IMR-90 (cell line): ENCODE data around the gene MRPL28. TPM values are rescaled to one million over a fixed set of nuclear protein-coding genes. Genes with fewer than 3 reads are reported as not detected.
"Not testable (repeated sequence)": the region's sequence is repeated elsewhere in the genome, so short reads cannot be mapped to it uniquely, and the experiment has no call there.

Experiments
- ATAC-seq: fragments of 200-7000 bp; cut with Tn5 transposase; 2 replicates; pipeline ENCODE4 v1.9.1; 2020; ENCODE audit warnings: low read depth, mild to moderate bottlenecking, moderate library complexity
- BruUV-seq: library from RNA; stranded (reverse); fragments of 400-500 nt; replicated peaks from 2 replicates; lab custom pipeline; 2021; lab: Mats Ljungman, UMichigan
- CTCF ChIA-PET: fragments of 300-600 bp; formaldehyde crosslinking; extraction: SDS; loops from one replicate; lab custom pipeline; 2021; ENCODE audit warnings: antibody characterized with exemption; lab: Yijun Ruan, JAX
- POLR2A ChIA-PET: fragments of 300-600 bp; sonication (Branson Sonifier 250); formaldehyde crosslinking; loops from one replicate; lab custom pipeline; 2022; ENCODE audit warnings: antibody characterized with exemption; ENCODE audit not compliant: unreplicated experiment; lab: Charles Lee
- DNase-seq: peaks from one replicate; pipeline ENCODE4 v3.0.0; 2013
- H2AFZ ChIP-seq: replicated peaks from 2 replicates; pipeline ENCODE3; 2013; ENCODE audit warnings: low read length, mild to moderate bottlenecking; ENCODE audit not compliant: poor library complexity
- H2AK5ac ChIP-seq: 2 replicates; pipeline ENCODE4 v1.6.1; 2013; ENCODE audit warnings: low read depth, low read length, inconsistent platforms
- H2AK9ac ChIP-seq: replicated peaks from 2 replicates; pipeline ENCODE3; 2013; ENCODE audit warnings: mild to moderate bottlenecking, low read depth, low read length, moderate library complexity; ENCODE audit not compliant: poor library complexity
- H2BK120ac ChIP-seq: 2 replicates; pipeline ENCODE4 v1.6.1; 2013; ENCODE audit warnings: low read depth, low read length, inconsistent platforms
- H2BK15ac ChIP-seq: 3 replicates; pipeline ENCODE4 v1.6.1; 2013; ENCODE audit warnings: low read depth, low read length, inconsistent platforms
- H2BK20ac ChIP-seq: 2 replicates; pipeline ENCODE4 v1.6.1; 2013; ENCODE audit warnings: low read depth, mild to moderate bottlenecking, inconsistent platforms, low read length, moderate library complexity
- H2BK5ac ChIP-seq: 2 replicates; pipeline ENCODE4 v1.6.1; 2013; ENCODE audit warnings: mild to moderate bottlenecking, low read depth, low read length, inconsistent platforms; ENCODE audit not compliant: poor library complexity, severe bottlenecking
- H3K14ac ChIP-seq: replicated peaks from 2 replicates; pipeline ENCODE4 v1.6.1; 2013; ENCODE audit warnings: low read depth, low read length, inconsistent platforms
- H3K18ac ChIP-seq: 2 replicates; pipeline ENCODE4 v1.6.1; 2013; ENCODE audit warnings: low read depth, low read length, control low read depth
- H3K23ac ChIP-seq: 2 replicates; pipeline ENCODE4 v1.6.1; 2013; ENCODE audit warnings: low read depth, low read length, inconsistent platforms
- H3K27ac ChIP-seq: 2 replicates; pipeline ENCODE4 v1.5.1; 2013; ENCODE audit warnings: mild to moderate bottlenecking, control low read depth, low read length; ENCODE audit not compliant: insufficient read depth
- H3K27me3 ChIP-seq: 2 replicates; pipeline ENCODE4 v1.6.1; 2013; ENCODE audit warnings: low read length; ENCODE audit not compliant: control insufficient read depth, insufficient read depth
- H3K36me3 ChIP-seq: 2 replicates; pipeline ENCODE4 v1.6.1; 2013; ENCODE audit warnings: low read length, mixed read lengths; ENCODE audit not compliant: control insufficient read depth, insufficient read depth
- H3K4ac ChIP-seq: 2 replicates; pipeline ENCODE4 v1.6.1; 2013; ENCODE audit warnings: low read depth, low read length, inconsistent platforms
- H3K4me1 ChIP-seq: 2 replicates; pipeline ENCODE4 v1.6.1; 2013; ENCODE audit warnings: low read length, mixed read lengths; ENCODE audit not compliant: control insufficient read depth, insufficient read depth
- H3K4me2 ChIP-seq: 2 replicates; pipeline ENCODE4 v1.6.1; 2013; ENCODE audit warnings: low read depth, mild to moderate bottlenecking, control low read depth, low read length, moderate library complexity
- H3K4me3 ChIP-seq: 2 replicates; pipeline ENCODE4 v1.5.1; 2013; ENCODE audit warnings: low read depth, mild to moderate bottlenecking, control low read depth, low read length, moderate library complexity; ENCODE audit not compliant: insufficient read depth
- H3K56ac ChIP-seq: 2 replicates; pipeline ENCODE4 v1.6.1; 2013; ENCODE audit warnings: low read length, inconsistent platforms; ENCODE audit not compliant: insufficient read depth; ENCODE audit errors: extremely low read depth
- H3K79me1 ChIP-seq, 2 experiments: 2 replicates each; pipeline ENCODE4 v1.6.1; 2013; ENCODE audit warnings: low read length in 2 of 2, inconsistent platforms in 1 of 2, low read depth in 1 of 2
- H3K9ac ChIP-seq: 2 replicates; pipeline ENCODE4 v1.6.1; 2013; ENCODE audit warnings: low read depth, low read length, control low read depth
- H3K9me1 ChIP-seq: 2 replicates; pipeline ENCODE4 v1.6.1; 2013; ENCODE audit warnings: low read length, inconsistent platforms; ENCODE audit not compliant: insufficient read depth
- H3K9me3 ChIP-seq: 2 replicates; pipeline ENCODE4 v1.6.1; 2013; ENCODE audit warnings: low read length; ENCODE audit not compliant: control insufficient read depth, insufficient read depth
- H4K20me1 ChIP-seq: 2 replicates; pipeline ENCODE4 v1.6.1; 2013; ENCODE audit warnings: low read length, inconsistent platforms; ENCODE audit not compliant: insufficient read depth
- H4K5ac ChIP-seq: 2 replicates; pipeline ENCODE4 v1.6.1; 2013; ENCODE audit warnings: mild to moderate bottlenecking, low read depth, low read length, control low read depth
- H4K8ac ChIP-seq, 2 experiments: 2 replicates each; pipeline ENCODE4 v1.6.1; 2013; ENCODE audit warnings: low read depth in 2 of 2, low read length in 2 of 2, control low read depth in 1 of 2, inconsistent platforms in 1 of 2
- H4K91ac ChIP-seq: 2 replicates; pipeline ENCODE4 v1.6.1; 2013; ENCODE audit warnings: low read depth, low read length, inconsistent platforms; ENCODE audit not compliant: insufficient read depth
- CEBPB ChIP-seq: IDR thresholded peaks from 2 replicates; pipeline ENCODE4 v1.6.1; 2012; ENCODE audit warnings: low read depth, low read length, improper control_type of control experiment
- CHD1 ChIP-seq: IDR thresholded peaks from 2 replicates; pipeline ENCODE4 v1.6.1; 2012; ENCODE audit warnings: low read depth, low read length, improper control_type of control experiment
- FOS ChIP-seq: fragments of 150-350 bp; IDR thresholded peaks from 2 replicates; pipeline ENCODE4 v1.6.1; 2016; ENCODE audit warnings: low read depth, low read length
- MAZ ChIP-seq: IDR thresholded peaks from 2 replicates; pipeline ENCODE4 v1.6.1; 2012; ENCODE audit warnings: low read depth, mild to moderate bottlenecking, low read length, improper control_type of control experiment, moderate library complexity, borderline replicate concordance
- RFX5 ChIP-seq: IDR thresholded peaks from 2 replicates; pipeline ENCODE4 v1.8.0; 2012; ENCODE audit warnings: low read depth, mild to moderate bottlenecking, low read length, moderate library complexity
- WGBS, 2 experiments: methylation state at CpG; one replicate each; pipeline versions ENCODE4 v1.1.5 to v1.1.7; 2013; ENCODE audit warnings: missing lambda C conversion rate in 2 of 2; ENCODE audit not compliant: insufficient read length in 1 of 2; ENCODE audit errors: extremely low coverage in 2 of 2; 5-methylcytosine and 5-hydroxymethylcytosine counted together
- dilution Hi-C: fragments of 300-500 bp; cut with HindIII; formaldehyde crosslinking; loops from one replicate; pipeline ENCODE4 v1.14.3; 2018; ENCODE audit warnings: low sequenced_read_pairs; ENCODE audit not compliant: unreplicated experiment
- in situ Hi-C: fragments of 300-500 bp; cut with MboI; formaldehyde crosslinking; loops from 3 replicates; pipeline ENCODE4 v1.14.3; 2019; ENCODE audit warnings: low sequenced_read_pairs, inconsistent platforms, mixed read lengths
- intact Hi-C: fragments of 100-400 bp; cut with micrococcal nuclease; formaldehyde crosslinking; loops from 2 replicates; pipeline ENCODE4 v1.10.0; 2022
- polyA plus RNA-seq, 3 experiments: library from polyadenylated mRNA; depleted of rRNA; stranded (reverse); fragments of >200 nt; gene quantifications; 2 replicates each; pipeline ENCODE4 v1.2.3, GENCODE V29; 2012; ENCODE audit warnings: low replicate concordance in 1 of 3
- total RNA-seq: library from RNA; depleted of rRNA; stranded (reverse); fragments of >200 nt; gene quantifications from 2 replicates; pipeline ENCODE4 v1.2.3, GENCODE V29; 2012
- TF ChIP-seq, protein P1 (sequence below): fragments of 150-350 bp; IDR thresholded peaks from 2 replicates; pipeline ENCODE4 v1.6.1; 2017; ENCODE audit warnings: mild to moderate bottlenecking, antibody characterized with exemption, low read length, low read depth

MRPL28 gene
- total and polyA plus RNA-seq, 2 of the 4 experiments (the other 2 are of a cell fraction): 104 to 181 TPM

DNA sequence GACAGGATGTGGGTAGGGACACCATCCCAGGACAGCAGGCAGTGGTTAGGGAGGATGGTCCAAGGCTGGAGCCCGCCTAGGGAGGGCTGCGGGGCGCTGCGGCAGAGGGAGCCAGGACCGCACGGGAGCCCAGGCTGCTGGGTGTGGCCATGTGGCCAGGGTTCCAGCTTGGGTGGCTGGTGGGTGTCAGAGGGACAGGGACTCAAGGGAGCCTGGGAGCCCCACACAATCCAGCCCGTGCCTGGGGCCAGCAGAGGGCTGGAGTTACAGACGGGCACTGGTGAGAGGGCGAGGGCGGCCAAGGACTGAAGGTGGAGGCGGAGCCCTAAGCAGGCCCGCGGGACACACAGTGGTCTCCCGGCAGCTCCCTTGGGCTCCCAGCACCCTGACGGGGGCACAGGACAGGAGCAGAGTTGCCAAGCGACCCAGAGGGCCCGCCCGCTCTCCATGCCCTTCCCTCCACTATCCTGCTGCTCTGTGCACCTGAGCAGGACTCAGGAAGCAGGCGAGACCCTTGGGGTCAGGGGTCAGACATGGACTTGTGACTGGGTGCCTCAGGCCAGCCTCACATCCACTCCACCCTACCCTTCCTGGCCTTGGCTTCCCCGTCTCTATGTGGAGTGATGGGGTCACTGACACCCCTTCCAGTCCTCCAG lies 7.1 kb downstream of the MRPL28 start:
- Histone ChIP-seq H2BK20ac (no peak overlapping the region), H3K4ac (no peak overlapping the region), H2BK5ac (no peak overlapping the region), H2AK9ac (no peak overlapping the region), H4K91ac (no peak overlapping the region), H3K14ac (no peak overlapping the region), H3K9ac (no peak overlapping the region), H2BK120ac (no peak overlapping the region), H3K79me1 (no peaks in the 10 kb centered on the region), H3K18ac (no peak overlapping the region), H3K9me1 (no peaks in the 10 kb centered on the region), H2BK15ac (no peak overlapping the region), H3K56ac (no peak overlapping the region), H3K36me3 (peaks cover 19% of the 10 kb centered on the region), H4K20me1 (no peaks in the 10 kb centered on the region), H4K8ac (no peak overlapping the region), H3K9me3 (no peaks in the 10 kb centered on the region), H3K4me3 (no peak overlapping the region), H3K27ac (no peak overlapping the region), H3K23ac (no peak overlapping the region), H4K5ac (no peak overlapping the region), H2AFZ (no peak overlapping the region), H2AK5ac (no peak overlapping the region), H3K27me3 (no peaks in the 10 kb centered on the region), H3K4me2 (no peak overlapping the region), H3K4me1 (no peaks in the 10 kb centered on the region)
- dilution Hi-C loops: no loop called here
- TF ChIP-seq CHD1 (no peak), MAZ (no peak), RFX5 (no peak), CEBPB (no peak), FOS (no peak)
- TF ChIP-seq, protein P1, sequence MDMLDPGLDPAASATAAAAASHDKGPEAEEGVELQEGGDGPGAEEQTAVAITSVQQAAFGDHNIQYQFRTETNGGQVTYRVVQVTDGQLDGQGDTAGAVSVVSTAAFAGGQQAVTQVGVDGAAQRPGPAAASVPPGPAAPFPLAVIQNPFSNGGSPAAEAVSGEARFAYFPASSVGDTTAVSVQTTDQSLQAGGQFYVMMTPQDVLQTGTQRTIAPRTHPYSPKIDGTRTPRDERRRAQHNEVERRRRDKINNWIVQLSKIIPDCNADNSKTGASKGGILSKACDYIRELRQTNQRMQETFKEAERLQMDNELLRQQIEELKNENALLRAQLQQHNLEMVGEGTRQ: no peak
- CTCF ChIA-PET: interaction anchor here (0.5 to 2.2 kb wide), 3 partner anchors 64 to 266 kb away, joined by 3 to 10 read pairs (median 8); no protein-coding TSS in a partner anchor
- ATAC-seq (no peak), DNase-seq (no peak)
- 70% methylated on average over 7 of the region's 20 CpGs; no CpG with 5 or more reads in 1 of the 2 experiments for WGBS, 2 experiments
- intact Hi-C loops: no loop called here
- BruUV-seq: no TSS peak
- in situ Hi-C loops: no loop called here
- POLR2A ChIA-PET: no interaction called here

DNA sequence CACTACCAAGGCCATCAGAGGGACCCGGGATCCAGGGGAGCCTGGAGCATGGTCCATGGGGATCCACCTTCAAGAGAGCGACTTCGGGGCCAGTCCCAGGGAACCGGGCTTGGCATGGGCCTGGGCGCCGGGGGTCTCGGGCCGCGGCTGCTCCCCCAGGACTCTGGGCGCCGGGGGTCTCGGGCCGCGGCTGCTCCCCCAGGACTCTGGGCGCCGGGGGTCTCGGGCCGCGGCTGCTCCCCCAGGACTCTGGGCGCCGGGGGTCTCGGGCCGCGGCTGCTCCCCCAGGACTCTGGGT lies 7.7 kb downstream of the MRPL28 start:
- POLR2A ChIA-PET, DNase-seq, H3K23ac ChIP-seq, H3K9me1 ChIP-seq, H4K20me1 ChIP-seq, H3K4me3 ChIP-seq, H3K14ac ChIP-seq, H3K79me1 ChIP-seq, H3K4me1 ChIP-seq, H2AK9ac ChIP-seq, H4K5ac ChIP-seq, H2BK5ac ChIP-seq, H3K56ac ChIP-seq, H2BK20ac ChIP-seq, in situ Hi-C loops, dilution Hi-C loops, H3K9me3 ChIP-seq, H2AK5ac ChIP-seq, H3K27ac ChIP-seq, BruUV-seq, H3K27me3 ChIP-seq, H3K4ac ChIP-seq, intact Hi-C loops, H2BK120ac ChIP-seq, H2BK15ac ChIP-seq, H2AFZ ChIP-seq, H4K91ac ChIP-seq, H3K4me2 ChIP-seq, H4K8ac ChIP-seq, H3K18ac ChIP-seq, H3K9ac ChIP-seq: not testable (repeated sequence)
- CTCF ChIA-PET: interaction anchor here (0.5 to 2.2 kb wide), 9 partner anchors 8 to 266 kb away, joined by 3 to 10 read pairs (median 4); partner anchors contain the start of gene MRPL28
- peaks cover 13% of the 10 kb centered on the region for H3K36me3 ChIP-seq
- 60% methylated on average over 1 of the region's 24 CpGs; no CpG with 5 or more reads in 1 of the 2 experiments for WGBS, 2 experiments
- ATAC-seq: peak; percentile 10
